PFSK-1 (cell line): Measurements from ENCODE around the gene IFNGR2.

ENCODE experiments used
- FOXP2 ChIP-seq: optimal IDR thresholded peaks from 2 replicates; pipeline ENCODE3; 2011; ENCODE audit warnings: borderline replicate concordance, control low read depth, inconsistent platforms; ENCODE audit not compliant: insufficient read depth; ENCODE audit errors: extremely low read length, extremely low read depth
- POLR2AphosphoS5 ChIP-seq: IDR thresholded peaks from 2 replicates; pipeline ENCODE4 v1.6.1; 2012; ENCODE audit warnings: low read depth, mild to moderate bottlenecking, control low read depth, low read length, moderate library complexity
- SIN3A ChIP-seq: IDR thresholded peaks from 2 replicates; pipeline ENCODE4 v1.6.1; 2012; ENCODE audit warnings: mild to moderate bottlenecking, low read length, moderate library complexity, borderline replicate concordance; ENCODE audit not compliant: insufficient read depth
- TAF1 ChIP-seq: IDR thresholded peaks from 2 replicates; pipeline ENCODE4 v1.6.1; 2012; ENCODE audit warnings: low read length, control low read depth, borderline replicate concordance; ENCODE audit not compliant: insufficient read depth
- TF ChIP-seq, protein P1 (sequence below), 2 experiments: IDR thresholded peaks; 2 replicates each; pipeline versions ENCODE4 v1.6.1 to v1.8.0; 2011 to 2012; ENCODE audit warnings: low read depth in 2 of 2, low read length in 2 of 2, control low read depth in 1 of 2, inconsistent platforms in 1 of 2, mild to moderate bottlenecking in 1 of 2, moderate library complexity in 1 of 2; ENCODE audit not compliant: insufficient read depth in 1 of 2

IFNGR2 gene

DNA sequence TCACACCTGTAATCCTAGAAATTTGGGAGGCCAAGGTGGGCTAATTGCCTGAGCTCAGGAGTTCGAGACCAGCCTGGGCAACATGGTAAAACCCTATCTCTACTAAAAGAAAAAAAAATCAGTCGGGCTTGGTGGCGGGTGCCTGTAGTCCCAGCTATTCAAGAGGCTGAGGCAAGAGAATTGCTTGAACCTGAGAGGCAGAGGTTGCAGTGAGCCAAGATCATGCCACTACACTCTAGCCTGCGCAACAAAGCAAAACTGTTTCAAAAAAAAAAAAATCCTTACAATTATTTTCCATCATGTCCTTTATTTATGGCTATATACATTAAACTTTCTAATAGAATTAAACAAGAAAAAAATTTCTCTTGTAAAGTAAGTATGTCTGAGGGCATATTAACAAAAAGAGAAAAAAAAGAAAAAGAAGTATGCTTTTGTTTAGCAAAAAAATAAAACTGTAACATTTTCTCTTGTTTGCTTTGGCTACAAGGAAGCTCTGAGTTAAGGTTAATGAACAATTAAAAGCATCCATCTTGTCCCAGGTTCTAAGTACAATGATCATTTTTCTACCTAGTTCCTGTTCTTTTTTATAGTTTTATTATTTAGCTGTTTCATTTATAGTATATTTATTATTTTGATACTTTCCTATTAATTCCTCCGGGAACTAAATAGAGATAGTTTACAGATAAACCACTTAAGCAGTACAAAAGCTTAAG lies 58.5 kb downstream of the IFNGR2 start:
- TF ChIP-seq TAF1: no peak
- TF ChIP-seq FOXP2: no peak
- TF ChIP-seq SIN3A: no peak
- no peak for TF ChIP-seq POLR2AphosphoS5
- TF ChIP-seq, protein P1, sequence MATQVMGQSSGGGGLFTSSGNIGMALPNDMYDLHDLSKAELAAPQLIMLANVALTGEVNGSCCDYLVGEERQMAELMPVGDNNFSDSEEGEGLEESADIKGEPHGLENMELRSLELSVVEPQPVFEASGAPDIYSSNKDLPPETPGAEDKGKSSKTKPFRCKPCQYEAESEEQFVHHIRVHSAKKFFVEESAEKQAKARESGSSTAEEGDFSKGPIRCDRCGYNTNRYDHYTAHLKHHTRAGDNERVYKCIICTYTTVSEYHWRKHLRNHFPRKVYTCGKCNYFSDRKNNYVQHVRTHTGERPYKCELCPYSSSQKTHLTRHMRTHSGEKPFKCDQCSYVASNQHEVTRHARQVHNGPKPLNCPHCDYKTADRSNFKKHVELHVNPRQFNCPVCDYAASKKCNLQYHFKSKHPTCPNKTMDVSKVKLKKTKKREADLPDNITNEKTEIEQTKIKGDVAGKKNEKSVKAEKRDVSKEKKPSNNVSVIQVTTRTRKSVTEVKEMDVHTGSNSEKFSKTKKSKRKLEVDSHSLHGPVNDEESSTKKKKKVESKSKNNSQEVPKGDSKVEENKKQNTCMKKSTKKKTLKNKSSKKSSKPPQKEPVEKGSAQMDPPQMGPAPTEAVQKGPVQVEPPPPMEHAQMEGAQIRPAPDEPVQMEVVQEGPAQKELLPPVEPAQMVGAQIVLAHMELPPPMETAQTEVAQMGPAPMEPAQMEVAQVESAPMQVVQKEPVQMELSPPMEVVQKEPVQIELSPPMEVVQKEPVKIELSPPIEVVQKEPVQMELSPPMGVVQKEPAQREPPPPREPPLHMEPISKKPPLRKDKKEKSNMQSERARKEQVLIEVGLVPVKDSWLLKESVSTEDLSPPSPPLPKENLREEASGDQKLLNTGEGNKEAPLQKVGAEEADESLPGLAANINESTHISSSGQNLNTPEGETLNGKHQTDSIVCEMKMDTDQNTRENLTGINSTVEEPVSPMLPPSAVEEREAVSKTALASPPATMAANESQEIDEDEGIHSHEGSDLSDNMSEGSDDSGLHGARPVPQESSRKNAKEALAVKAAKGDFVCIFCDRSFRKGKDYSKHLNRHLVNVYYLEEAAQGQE (IDR thresholded peaks at IDR 0.05; ENCODE audit: insufficient read depth in 1 of 2, low read depth in 2 of 2, low read length in 2 of 2): no peak

DNA sequence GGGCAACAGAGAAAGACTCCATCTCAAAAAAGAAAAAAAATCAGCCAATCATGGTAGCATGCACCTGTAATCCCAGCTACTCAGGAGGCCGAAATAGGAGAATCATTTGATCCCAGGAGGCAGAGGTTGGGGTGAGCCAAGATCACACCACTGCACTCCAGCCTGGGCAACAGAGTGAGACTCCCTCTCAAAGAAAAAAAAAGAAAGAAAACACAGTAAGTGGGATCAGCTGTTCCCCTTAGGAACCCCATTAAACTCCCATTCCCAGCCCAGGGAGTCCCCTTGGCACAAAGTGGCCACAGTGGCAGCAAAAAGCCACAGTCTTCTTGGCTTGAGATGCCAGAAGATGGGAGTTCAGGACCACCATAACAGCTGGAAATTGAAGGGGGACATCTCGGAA lies 67.5 kb downstream of the IFNGR2 start:
- TF ChIP-seq, protein P1 (IDR thresholded peaks at IDR 0.05; ENCODE audit: insufficient read depth in 1 of 2, low read depth in 2 of 2, low read length in 2 of 2): no peak
- no peak for TF ChIP-seq SIN3A
- TF ChIP-seq POLR2AphosphoS5: no peak
- TF ChIP-seq FOXP2: no peak
- no peak for TF ChIP-seq TAF1

DNA sequence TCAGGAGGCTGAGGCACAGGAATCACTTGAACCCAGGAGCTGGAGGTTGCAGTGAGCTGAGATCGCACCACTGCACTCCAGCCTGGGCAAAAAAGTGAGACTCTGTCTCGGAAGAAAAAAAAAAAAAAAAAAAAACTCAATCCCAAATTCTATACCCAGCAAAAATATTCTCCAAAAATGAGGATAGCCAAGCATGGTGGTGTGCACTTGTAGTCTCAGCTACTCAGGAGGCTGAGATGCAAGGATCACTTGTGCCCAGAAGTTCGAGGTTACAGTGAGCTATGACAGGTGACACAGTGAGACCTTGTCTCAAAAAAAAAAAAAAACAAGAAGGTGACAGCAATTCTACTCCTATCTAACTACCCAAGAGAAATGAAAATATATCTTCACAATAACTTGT lies 70.1 kb downstream of the IFNGR2 start:
- TF ChIP-seq TAF1: no peak
- TF ChIP-seq FOXP2: no peak
- TF ChIP-seq POLR2AphosphoS5: no peak
- TF ChIP-seq, protein P1 (IDR thresholded peaks at IDR 0.05; ENCODE audit: insufficient read depth in 1 of 2, low read depth in 2 of 2, low read length in 2 of 2): no peak
- TF ChIP-seq SIN3A: no peak

DNA sequence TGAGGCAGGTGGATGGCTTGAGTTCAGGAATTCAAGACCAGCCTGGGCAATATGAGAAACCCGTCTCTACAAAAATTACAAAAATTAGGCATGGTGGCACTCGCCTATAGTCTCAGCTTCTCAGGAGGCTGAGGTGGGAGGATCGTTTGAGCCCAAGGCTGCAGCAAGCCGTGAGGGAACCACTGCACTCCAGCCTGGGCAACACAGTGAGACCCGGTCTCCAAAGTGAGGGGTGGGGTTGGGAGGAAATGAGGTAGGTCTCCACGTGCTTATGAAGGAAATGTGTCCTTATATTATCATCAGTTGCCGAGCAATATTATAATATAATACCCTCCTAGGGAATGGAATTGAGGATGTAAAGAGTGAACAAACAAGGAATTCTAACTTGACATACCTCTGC lies 73.9 kb downstream of the IFNGR2 start:
- TF ChIP-seq SIN3A: no peak
- no peak for TF ChIP-seq POLR2AphosphoS5
- no peak for TF ChIP-seq TAF1

DNA sequence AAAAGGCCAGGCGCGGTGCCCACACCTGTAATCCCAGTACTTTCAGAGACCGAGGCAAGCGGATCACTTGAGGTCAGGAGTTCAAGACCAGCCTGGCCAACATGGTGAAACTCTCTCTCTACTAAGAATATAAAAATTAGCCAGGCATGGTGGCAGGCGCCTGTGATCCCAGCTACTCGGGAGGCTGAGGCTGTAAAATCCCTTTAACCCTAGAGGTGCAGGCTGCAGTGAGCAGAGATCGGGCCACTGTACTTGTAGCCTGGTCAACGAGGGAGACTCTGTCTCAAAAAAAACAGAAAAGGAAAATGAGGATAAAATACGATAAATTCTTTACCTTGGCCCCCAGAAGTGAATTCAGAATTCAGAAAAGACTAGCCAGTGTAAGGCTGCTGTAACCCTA lies 75.0 kb downstream of the IFNGR2 start:
- TF ChIP-seq TAF1 (no peak), SIN3A (no peak), POLR2AphosphoS5 (no peak), FOXP2 (no peak)
- TF ChIP-seq, protein P1 (IDR thresholded peaks at IDR 0.05; ENCODE audit: insufficient read depth in 1 of 2, low read depth in 2 of 2, low read length in 2 of 2): no peak
